ENCODE measurements around the gene MMP23B.
"Not testable (repeated sequence)": the region's sequence is repeated elsewhere in the genome, so short reads cannot be mapped to it uniquely, and the experiment has no call there.

MMP23B gene

GRCh38 chr1:1627829-1628753 lies 3.9 kb upstream of the MMP23B start:
- TF ChIP-seq POLR2A (IDR thresholded peaks at IDR 0.05; ENCODE audit: low read length) (no peak), GATA1 (IDR thresholded peaks at IDR 0.05; ENCODE audit: low read depth, low read length) (no peak)
- DNase-seq, result no peak

GRCh38 chr1:1628754-1629429 lies 3.1 kb upstream of the MMP23B start:
- TF ChIP-seq GATA1 (IDR thresholded peaks at IDR 0.05; ENCODE audit: low read depth, low read length) (no peak), POLR2A (IDR thresholded peaks at IDR 0.05; ENCODE audit: low read length) (no peak)
- DNase-seq, result no peak

DNA sequence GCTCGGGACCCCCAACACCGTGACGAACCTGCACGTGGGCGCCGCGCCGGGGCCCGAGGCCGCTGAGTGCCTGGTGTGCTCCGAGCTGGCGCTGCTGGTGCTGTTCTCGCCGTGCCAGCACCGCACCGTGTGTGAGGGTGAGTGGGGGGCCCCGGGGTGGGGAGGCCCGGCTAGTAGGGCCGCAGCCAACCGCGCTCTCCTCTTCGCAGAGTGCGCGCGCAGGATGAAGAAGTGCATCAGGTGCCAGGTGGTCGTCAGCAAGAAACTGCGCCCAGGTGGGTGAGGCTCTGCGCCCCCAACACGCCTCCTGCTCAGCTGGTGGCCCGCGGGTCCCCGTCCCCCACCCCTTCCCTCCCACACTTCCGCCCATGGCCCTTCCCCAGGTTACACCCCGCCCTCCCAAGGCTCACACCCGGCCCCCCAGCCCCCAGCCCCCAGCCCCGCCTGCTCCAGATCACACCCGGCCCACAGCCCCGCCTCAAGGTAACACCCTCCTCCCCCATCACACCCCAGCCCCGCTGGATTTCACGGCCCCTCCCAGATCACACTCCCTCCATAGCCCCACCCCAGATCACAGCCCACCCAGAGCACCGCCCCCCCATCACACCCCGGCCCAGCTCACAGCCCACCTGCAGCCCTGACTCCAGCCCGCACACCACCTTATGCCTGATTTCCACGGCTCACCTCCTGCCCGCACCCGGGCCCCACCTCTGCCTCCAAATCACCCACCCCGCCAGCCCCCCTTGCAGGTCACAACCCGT lies 2.4 kb upstream of the MMP23B start:
- DNase-seq, result no peak
- no peak for TF ChIP-seq POLR2A (IDR thresholded peaks at IDR 0.05; ENCODE audit: low read length)
- no peak for TF ChIP-seq GATA1 (IDR thresholded peaks at IDR 0.05; ENCODE audit: low read depth, low read length)

DNA sequence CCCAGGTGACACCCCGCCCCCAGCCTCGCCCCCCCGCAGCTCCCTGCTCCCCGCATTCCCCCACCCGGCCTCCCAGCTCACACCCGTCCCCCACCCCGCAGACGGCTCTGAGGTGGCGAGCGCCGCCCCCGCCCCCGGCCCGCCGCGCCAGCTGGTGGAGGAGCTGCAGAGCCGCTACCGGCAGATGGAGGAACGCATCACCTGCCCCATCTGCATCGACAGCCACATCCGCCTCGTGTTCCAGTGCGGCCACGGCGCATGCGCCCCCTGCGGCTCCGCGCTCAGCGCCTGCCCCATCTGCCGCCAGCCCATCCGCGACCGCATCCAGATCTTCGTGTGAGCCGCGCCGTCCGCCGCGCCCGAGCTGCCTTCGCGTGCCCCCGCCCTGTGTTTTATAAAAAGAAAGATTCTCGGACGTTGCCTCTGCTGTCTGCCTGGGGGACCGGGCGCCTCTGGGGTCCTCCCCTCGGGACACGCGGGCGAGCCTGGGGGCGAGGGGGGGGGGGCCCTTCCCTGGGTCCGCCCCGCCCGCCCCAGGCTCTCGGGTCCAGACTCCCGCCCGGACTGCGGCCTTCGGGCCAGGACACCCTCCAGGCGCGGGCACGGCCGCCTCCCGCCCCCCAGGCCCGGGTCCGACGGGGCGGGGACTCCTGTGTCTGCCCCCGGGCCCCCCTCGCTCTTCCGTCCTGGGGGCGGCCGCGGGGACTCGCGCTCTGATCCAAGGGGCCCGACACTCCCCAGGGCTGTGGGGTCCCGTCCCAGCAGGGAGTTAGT lies 1.6 kb upstream of the MMP23B start:
- DNase-seq, result peak; percentile 83 to 86
- TF ChIP-seq POLR2A (IDR thresholded peaks at IDR 0.05; ENCODE audit: low read length) (no peak), GATA1 (IDR thresholded peaks at IDR 0.05; ENCODE audit: low read depth, low read length) (no peak)

DNA sequence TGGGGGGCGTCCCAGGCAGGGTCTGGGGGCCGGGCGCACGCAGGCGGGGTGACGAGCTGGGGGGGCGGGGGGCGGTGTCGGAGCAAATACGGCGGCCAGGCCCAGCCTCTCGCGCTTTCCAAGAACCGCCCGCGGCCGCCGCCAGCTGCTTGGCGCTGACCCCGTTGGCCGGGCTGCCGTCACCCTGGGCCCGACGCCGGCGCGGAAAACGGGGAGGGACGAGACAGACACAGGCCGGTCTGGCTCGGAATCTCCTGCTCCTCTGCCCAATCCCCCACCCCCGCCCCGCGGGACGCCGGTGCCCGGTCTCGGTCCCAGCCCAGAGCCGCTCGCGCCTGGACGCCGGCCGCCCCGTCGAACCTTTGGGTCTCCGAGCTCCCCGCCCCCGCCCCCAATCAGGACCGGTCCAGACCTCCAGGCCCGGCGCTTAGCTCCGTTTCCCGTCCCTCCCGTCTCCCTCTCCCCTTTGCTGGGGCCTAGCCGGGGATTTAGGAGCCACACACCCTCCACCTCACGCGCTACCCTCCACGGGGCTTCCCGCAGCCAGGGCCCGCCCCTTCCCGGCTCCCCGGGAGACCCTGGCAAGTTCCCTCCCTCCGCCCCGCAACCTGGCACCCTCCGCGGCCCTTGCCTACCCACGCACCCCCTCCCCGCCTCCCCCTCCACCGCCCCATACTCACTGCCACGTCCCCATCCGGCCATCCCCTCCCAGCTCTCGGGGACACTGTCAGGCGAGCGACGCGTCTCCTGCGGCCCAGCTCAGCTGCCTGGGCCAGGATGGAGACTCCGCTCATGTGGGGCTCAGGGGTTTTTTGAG lies 800 bp upstream of the MMP23B start:
- no peak for DNase-seq
- no peak for TF ChIP-seq POLR2A (IDR thresholded peaks at IDR 0.05; ENCODE audit: low read length)
- TF ChIP-seq GATA1 (IDR thresholded peaks at IDR 0.05; ENCODE audit: low read depth, low read length), result no peak

- DNase-seq, result not testable (repeated sequence)
These were observed 1.4 kb downstream of the MMP23B start for GRCh38 chr1:1633409-1633808.

- not testable (repeated sequence) for DNase-seq
These were observed 2.6 kb downstream of the MMP23B start for GRCh38 chr1:1634613-1635012.

DNA sequence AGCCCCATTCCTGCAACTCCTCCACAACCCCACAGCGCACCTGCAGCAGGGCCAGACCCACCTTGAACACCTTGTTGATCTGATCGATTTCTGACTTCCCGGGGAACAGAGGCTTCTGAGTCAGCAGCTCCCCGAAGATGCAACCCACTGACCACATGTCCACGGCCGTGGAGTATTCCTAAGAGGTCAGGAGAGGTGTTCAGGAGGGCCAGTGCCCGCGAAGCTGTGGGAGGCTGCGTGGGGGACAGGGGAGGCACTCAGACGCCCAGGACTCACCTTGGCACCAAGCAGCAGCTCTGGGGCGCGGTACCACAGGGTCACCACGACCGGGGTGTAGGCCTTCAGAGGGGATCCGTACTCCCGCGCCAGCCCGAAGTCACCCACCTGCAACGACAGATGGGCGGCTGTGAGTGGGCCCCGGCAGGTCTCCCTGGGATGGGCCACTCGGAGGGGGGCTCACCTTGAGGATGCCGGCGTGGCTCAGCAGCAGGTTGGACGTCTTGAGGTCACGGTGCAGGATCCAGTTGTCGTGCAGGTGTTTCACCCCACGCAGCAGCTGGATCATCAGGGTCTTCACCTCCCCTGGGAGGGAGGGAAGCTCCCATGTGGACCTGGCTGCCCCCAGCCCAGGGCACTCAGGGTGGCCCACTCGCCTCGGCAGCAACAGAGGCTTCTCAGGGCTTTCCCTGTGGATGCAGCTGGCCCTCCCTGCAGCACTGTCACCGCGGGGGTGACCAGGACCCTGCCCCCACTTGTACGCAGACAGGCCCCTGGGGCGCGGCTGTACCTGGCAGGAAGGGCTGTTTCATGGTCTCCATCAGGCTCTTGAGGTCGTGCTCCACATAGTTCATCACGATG lies 4.9 kb downstream of the MMP23B start:
- not testable (repeated sequence) for DNase-seq

DNA sequence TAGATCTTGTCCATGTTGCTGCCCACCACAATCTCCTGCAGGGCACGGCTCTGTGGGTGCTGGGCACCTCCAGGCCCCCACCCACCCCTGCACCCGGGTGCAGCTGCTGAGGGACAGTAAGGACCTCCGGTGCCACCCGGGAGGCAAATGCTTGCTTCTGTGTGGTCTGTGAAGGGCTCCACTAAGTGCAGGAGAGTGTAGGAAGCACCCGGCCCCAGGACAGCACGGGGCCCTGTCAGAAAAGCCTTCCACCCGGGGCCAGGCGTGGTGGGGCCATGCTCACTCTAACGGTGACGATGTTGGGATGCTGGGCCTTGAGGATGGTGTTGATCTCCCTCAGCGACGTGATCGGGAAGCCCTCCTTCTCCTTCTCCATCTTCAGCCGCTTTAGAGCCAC lies 5.5 kb downstream of the MMP23B start:
- DNase-seq, result not testable (repeated sequence)

DNA sequence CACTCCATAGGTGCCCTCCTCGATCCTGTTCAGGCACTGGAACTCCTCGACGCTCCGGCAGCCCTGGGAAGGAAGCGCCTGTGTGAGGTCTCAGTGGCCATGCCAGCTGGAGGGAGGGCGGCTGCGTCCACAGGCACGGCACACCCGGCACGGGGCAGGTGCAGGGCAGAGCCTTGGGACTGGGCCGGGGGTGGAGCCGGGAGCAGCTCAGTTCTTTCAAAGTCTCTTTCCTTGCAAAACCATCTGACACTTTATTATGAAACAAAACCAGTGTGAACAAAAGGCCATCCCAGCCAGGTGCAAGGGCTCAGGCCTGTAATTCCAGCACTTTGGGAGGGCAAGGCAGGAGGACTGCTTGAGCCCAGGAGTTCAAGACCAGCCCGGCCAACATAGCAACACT lies 6.6 kb downstream of the MMP23B start:
- not testable (repeated sequence) for DNase-seq

- not testable (repeated sequence) for DNase-seq
These were observed 7.4 kb downstream of the MMP23B start for GRCh38 chr1:1639368-1639767.

DNA sequence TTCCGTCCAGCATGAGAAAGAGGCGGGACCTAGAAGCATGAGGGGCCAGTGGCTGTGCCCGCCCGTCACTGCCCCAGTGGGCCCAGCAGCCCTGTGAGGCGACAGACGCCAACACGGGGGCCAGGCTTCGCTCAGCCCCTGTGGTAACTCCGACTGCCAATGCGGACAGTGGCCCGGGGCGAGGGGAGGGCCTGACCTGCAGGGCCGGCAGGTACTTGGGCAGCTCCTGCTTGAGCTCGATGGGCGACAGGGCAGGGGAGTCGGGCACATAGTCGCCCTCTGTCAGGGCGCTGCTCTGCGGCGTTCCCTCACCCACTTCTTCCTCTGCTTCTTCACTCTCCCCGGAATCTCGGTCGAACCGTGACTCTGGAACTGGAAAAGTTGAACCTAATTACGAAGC lies 8.1 kb downstream of the MMP23B start:
- not testable (repeated sequence) for DNase-seq

DNA sequence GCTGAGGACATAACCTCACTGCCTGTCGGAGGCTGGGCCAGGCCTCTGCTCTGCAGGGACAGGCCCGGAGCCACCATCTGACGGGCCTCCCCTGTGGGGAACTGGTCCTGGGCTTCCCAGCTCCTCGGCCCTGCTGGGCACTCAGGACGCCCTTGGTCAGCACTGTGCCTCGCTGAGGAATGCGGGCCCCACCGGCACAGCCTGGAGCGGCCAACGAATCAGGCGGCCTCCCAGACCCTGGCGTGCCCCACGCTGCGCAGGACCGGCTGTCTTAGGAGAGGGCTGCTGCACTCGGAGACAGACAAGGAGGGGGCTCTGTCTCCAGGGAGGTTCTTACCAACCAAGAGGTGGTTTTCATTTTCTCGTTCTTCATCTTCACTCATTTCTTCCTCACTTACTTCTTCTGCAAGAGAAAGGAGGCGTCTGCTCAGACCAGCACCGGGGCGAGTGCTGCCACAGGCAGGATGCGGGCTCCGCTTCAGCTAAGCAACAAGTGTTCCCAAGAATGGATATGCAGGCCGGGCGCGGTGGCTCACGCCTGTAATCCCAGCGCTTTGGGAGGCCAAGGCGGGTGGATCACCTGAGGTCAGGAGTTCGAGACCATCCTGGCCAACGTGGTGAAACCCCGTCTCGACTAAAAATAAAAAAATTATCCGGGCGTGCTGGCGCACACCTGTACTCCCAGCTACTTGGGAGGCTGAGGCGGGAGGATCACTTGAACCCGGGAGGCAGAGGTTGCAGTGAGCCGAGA lies 8.9 kb downstream of the MMP23B start:
- DNase-seq, result not testable (repeated sequence)

- not testable (repeated sequence) for DNase-seq
These were observed 14.4 kb downstream of the MMP23B start for GRCh38 chr1:1646326-1646725.

- peak; percentile 93 to 95 for DNase-seq
These were observed 15.7 kb downstream of the MMP23B start for GRCh38 chr1:1647567-1648241.

GRCh38 chr1:1648265-1648664 lies 16.3 kb downstream of the MMP23B start:
- DNase-seq, result not testable (repeated sequence)

All from erythroblast (primary cell).